ENCODE results near the gene MFNG. TPM values are rescaled to one million over a fixed set of nuclear protein-coding genes. Genes with fewer than 3 reads are reported as not detected.

MFNG gene
- total RNA-seq, 1 experiment from 2014 or later = not detected

- peak; percentile 65 for DNase-seq (ENCODE audit: low read depth)
These were observed 10.5 kb upstream of the MFNG start for GRCh38 chr22:37496651-37497050.

- DNase-seq (ENCODE audit: low read depth) = no peak
These were observed 7.8 kb upstream of the MFNG start for GRCh38 chr22:37493979-37494378.

GRCh38 chr22:37492428-37493344, 6.5 kb upstream of the MFNG start:
- peak; percentile 80 for DNase-seq (ENCODE audit: low read depth)

GRCh38 chr22:37491559-37492427, 5.6 kb upstream of the MFNG start:
- DNase-seq (ENCODE audit: low read depth) = no peak

- no peak for DNase-seq (ENCODE audit: low read depth)
These were observed 4.9 kb upstream of the MFNG start for GRCh38 chr22:37491106-37491505.

- DNase-seq (ENCODE audit: low read depth) = no peak
These were observed 3.8 kb upstream of the MFNG start for GRCh38 chr22:37489983-37490382.

GRCh38 chr22:37488337-37489135, 2.4 kb upstream of the MFNG start:
- no peak for DNase-seq (ENCODE audit: low read depth)

GRCh38 chr22:37487571-37487970, 1.4 kb upstream of the MFNG start:
- no peak for DNase-seq (ENCODE audit: low read depth)

GRCh38 chr22:37487129-37487528, 945 bp upstream of the MFNG start:
- no peak for DNase-seq (ENCODE audit: low read depth)

GRCh38 chr22:37485395-37486223, 575 bp downstream of the MFNG start:
- DNase-seq (ENCODE audit: low read depth) = no peak

- no peak for DNase-seq (ENCODE audit: low read depth)
These were observed 1.4 kb downstream of the MFNG start for GRCh38 chr22:37484480-37485394.

GRCh38 chr22:37483050-37483449, 3.1 kb downstream of the MFNG start:
- no peak for DNase-seq (ENCODE audit: low read depth)

GRCh38 chr22:37482244-37482643, 3.9 kb downstream of the MFNG start:
- no peak for DNase-seq (ENCODE audit: low read depth)

GRCh38 chr22:37481347-37481907, 4.8 kb downstream of the MFNG start:
- no peak for DNase-seq (ENCODE audit: low read depth)

GRCh38 chr22:37480387-37481346, 5.5 kb downstream of the MFNG start:
- no peak for DNase-seq (ENCODE audit: low read depth)

GRCh38 chr22:37479196-37479595, 7.0 kb downstream of the MFNG start:
- DNase-seq (ENCODE audit: low read depth) = no peak

GRCh38 chr22:37476389-37477329, 9.5 kb downstream of the MFNG start:
- no peak for DNase-seq (ENCODE audit: low read depth)
